MM.1S (cell line): ENCODE measurements around the gene TRAPPC12.

Experiments
- DNase-seq: peaks from one replicate; pipeline ENCODE4 v3.0.0-alpha.2; 2015
- H2AFZ ChIP-seq: fragments of 300-600 bp; sonication (generic); 2 replicates; pipeline ENCODE4 v1.6.0; 2016; ENCODE audit warnings: antibody characterized with exemption, low read length
- H3F3A ChIP-seq: fragments of 300-600 bp; sonication (generic); 2 replicates; pipeline ENCODE4 v1.6.1; 2016; ENCODE audit warnings: mild to moderate bottlenecking, antibody characterized with exemption, low read length, moderate library complexity, mixed read lengths; ENCODE audit not compliant: insufficient read depth
- H3K27ac ChIP-seq: fragments of 300-600 bp; sonication (generic); 2 replicates; pipeline ENCODE4 v1.5.1; 2016; ENCODE audit warnings: mild to moderate bottlenecking, low read length
- H3K27me3 ChIP-seq: fragments of 300-600 bp; sonication (generic); replicated peaks from 2 replicates; pipeline ENCODE4 v1.6.0; 2016; ENCODE audit warnings: low read length; ENCODE audit not compliant: insufficient read depth
- H3K36me3 ChIP-seq: fragments of 300-600 bp; sonication (generic); replicated peaks from 2 replicates; pipeline ENCODE4 v1.6.1; 2016; ENCODE audit warnings: mild to moderate bottlenecking, low read length, mixed read lengths; ENCODE audit not compliant: insufficient read depth
- H3K4me1 ChIP-seq: fragments of 300-600 bp; sonication (generic); 2 replicates; pipeline ENCODE4 v1.6.1; 2016; ENCODE audit warnings: low read length, mixed read lengths
- H3K4me2 ChIP-seq: fragments of 300-600 bp; sonication (generic); 2 replicates; pipeline ENCODE4 v1.6.0; 2016; ENCODE audit warnings: low read depth, low read length
- H3K4me3 ChIP-seq: fragments of 300-600 bp; sonication (generic); 2 replicates; pipeline ENCODE4 v1.5.1; 2016; ENCODE audit warnings: low read length, mixed read lengths
- H3K79me2 ChIP-seq: fragments of 300-600 bp; sonication (generic); 2 replicates; pipeline ENCODE4 v1.6.1; 2016; ENCODE audit warnings: mixed run types, low read length, mixed read lengths
- H3K9ac ChIP-seq: fragments of 300-600 bp; sonication (generic); 2 replicates; pipeline ENCODE4 v1.6.1; 2016; ENCODE audit warnings: low read length, mixed read lengths
- H3K9me2 ChIP-seq: fragments of 300-600 bp; sonication (generic); replicated peaks from 2 replicates; pipeline ENCODE4 v1.6.1; 2016; ENCODE audit warnings: mild to moderate bottlenecking, low read length, mixed read lengths; ENCODE audit not compliant: insufficient read depth
- H3K9me3 ChIP-seq: fragments of 300-600 bp; sonication (generic); replicated peaks from 2 replicates; pipeline ENCODE4 v1.6.1; 2016; ENCODE audit warnings: mild to moderate bottlenecking, low read length, mixed read lengths; ENCODE audit not compliant: insufficient read depth
- H4K20me1 ChIP-seq: fragments of 300-600 bp; sonication (generic); 2 replicates; pipeline ENCODE4 v1.6.1; 2016; ENCODE audit warnings: mild to moderate bottlenecking, low read length, moderate library complexity, mixed read lengths; ENCODE audit not compliant: insufficient read depth
- EZH2 ChIP-seq: fragments of 300-600 bp; sonication (generic); optimal IDR thresholded peaks from 2 replicates; pipeline ENCODE3; 2017; ENCODE audit warnings: low read depth, mild to moderate bottlenecking, antibody characterized with exemption, low read length, mixed read lengths
- EZH2phosphoT487 ChIP-seq: fragments of 300-600 bp; sonication (generic); IDR thresholded peaks from 2 replicates; pipeline ENCODE4 v1.6.1; 2018; ENCODE audit warnings: antibody characterized with exemption, low read length
- TF ChIP-seq, protein P1 (sequence below): fragments of 300-600 bp; sonication (generic); IDR thresholded peaks from 2 replicates; pipeline ENCODE4 v1.5.1; 2016; ENCODE audit warnings: antibody characterized with exemption, low read length, mixed read lengths

The TRAPPC12 gene

DNA sequence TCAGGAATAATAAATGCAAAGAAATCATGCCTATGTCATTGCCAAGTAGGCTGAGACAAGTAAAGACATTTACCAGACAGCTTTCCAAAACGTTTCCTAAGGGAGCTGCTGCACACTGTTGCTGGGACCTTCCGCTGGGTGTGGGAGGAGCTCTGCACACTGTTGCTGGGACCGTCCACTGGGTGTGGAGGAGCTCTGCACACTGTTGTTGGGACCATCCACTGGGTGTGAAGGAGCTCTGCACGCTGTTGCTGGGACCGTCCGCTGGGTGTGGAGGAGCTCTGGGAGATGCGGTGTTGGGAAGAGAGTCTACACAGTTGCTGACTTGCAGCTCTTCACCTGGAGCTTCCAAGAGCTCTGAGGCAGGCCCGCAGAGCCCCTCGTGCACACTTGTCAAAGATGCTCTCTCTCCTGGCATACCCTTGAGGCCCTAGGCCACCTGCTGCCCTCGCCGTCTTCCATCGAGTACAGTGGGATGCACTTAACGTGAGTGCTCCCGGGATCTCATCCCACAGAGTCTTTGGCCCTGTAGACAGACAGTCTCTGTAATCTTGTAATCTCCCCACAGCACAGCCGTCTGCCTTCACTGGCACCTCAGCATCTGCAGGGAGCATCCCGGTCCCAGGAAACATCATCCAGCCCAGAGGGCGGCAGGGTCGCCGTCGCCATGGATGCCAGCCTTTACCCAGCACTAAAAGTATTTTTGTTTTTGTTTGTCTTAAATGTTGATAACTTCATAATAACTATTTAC, 51.4 kb downstream of the TRAPPC12 start:
- Histone ChIP-seq H3K4me3 (no peak overlapping the region), H3K27me3 (no peaks in the 10 kb centered on the region), H4K20me1 (no peaks in the 10 kb centered on the region), H3K79me2 (no peaks in the 10 kb centered on the region), H3K9ac (no peak overlapping the region), H3K36me3 (no peaks in the 10 kb centered on the region), H3K27ac (no peak overlapping the region), H3F3A (peaks cover 24% of the 10 kb centered on the region), H3K9me2 (no peaks in the 10 kb centered on the region), H3K4me1 (peaks cover 20% of the 10 kb centered on the region), H3K4me2 (no peak overlapping the region), H2AFZ (no peak overlapping the region), H3K9me3 (no peaks in the 10 kb centered on the region)
- no peak for DNase-seq
- TF ChIP-seq EZH2phosphoT487 (no peak), EZH2 (no peak)
- TF ChIP-seq, protein P1, sequence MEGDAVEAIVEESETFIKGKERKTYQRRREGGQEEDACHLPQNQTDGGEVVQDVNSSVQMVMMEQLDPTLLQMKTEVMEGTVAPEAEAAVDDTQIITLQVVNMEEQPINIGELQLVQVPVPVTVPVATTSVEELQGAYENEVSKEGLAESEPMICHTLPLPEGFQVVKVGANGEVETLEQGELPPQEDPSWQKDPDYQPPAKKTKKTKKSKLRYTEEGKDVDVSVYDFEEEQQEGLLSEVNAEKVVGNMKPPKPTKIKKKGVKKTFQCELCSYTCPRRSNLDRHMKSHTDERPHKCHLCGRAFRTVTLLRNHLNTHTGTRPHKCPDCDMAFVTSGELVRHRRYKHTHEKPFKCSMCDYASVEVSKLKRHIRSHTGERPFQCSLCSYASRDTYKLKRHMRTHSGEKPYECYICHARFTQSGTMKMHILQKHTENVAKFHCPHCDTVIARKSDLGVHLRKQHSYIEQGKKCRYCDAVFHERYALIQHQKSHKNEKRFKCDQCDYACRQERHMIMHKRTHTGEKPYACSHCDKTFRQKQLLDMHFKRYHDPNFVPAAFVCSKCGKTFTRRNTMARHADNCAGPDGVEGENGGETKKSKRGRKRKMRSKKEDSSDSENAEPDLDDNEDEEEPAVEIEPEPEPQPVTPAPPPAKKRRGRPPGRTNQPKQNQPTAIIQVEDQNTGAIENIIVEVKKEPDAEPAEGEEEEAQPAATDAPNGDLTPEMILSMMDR, result no peak

DNA sequence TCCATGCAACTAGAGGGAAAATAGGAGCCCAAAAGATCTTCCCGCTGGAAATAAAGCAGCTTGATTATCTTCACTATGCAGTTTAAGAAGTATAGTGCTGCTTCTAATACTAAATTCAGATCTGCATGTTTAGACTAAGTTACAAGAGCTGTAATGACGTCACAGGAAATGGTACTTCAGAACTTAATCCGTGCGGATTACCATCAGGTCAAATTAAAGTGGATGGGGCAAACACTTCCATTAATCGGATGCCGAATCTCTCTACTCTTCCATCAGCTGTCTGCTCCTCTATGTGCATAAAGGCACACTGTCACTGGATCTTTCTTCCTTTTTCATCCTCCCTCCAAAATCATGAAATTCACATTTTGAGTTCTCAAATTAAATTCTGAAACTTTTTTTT, 52.6 kb downstream of the TRAPPC12 start:
- H2AFZ ChIP-seq, result no peak overlapping the region
- no peaks in the 10 kb centered on the region for H3K9me3 ChIP-seq
- H3K27me3 ChIP-seq, result no peaks in the 10 kb centered on the region
- TF ChIP-seq EZH2, result no peak
- TF ChIP-seq, protein P1, result no peak
- no peak for TF ChIP-seq EZH2phosphoT487
- H3K4me3 ChIP-seq, result no peak overlapping the region
- H3F3A ChIP-seq, result peaks cover 19% of the 10 kb centered on the region
- no peak overlapping the region for H3K9ac ChIP-seq
- H3K27ac ChIP-seq, result no peak overlapping the region
- peaks cover 13% of the 10 kb centered on the region for H3K4me1 ChIP-seq
- no peaks in the 10 kb centered on the region for H4K20me1 ChIP-seq
- H3K9me2 ChIP-seq, result no peaks in the 10 kb centered on the region
- H3K4me2 ChIP-seq, result no peak overlapping the region
- no peak for DNase-seq
- H3K79me2 ChIP-seq, result no peaks in the 10 kb centered on the region
- no peaks in the 10 kb centered on the region for H3K36me3 ChIP-seq

DNA sequence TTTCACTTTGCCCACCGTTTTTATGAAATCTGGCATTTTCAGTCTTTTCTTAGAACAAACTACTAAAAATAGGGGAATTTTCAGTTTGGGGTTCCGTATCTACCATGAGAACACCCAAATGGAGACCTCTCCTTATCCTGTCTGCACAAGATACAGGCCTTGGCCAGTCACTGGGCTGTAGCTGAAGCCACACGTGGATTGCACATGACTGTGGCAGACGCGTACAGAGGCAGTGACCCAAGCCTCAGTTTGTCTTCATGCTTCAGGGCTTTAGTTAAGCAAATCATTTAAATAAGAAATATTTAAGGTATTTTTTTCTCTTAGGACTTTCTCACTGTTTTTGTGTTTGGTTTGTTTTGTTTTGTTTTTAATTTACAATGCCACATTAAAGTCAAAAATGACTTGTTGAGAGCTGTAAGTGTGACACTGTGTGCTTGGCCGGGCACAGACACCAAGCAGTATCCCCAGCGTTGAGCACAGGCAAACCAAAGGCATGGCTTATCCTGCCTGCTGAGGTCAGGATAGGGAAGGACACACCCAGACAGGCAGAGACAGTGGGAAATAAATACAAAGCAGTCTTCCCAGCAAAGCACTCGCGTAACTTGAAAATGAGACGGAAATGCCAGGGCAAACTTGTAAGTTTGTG, 53.3 kb downstream of the TRAPPC12 start:
- H3K4me3 ChIP-seq, result no peak overlapping the region
- no peaks in the 10 kb centered on the region for H3K79me2 ChIP-seq
- H3K27me3 ChIP-seq, result no peaks in the 10 kb centered on the region
- TF ChIP-seq, protein P1, result no peak
- TF ChIP-seq EZH2 (no peak), EZH2phosphoT487 (no peak)
- DNase-seq, result no peak
- no peak overlapping the region for H3K27ac ChIP-seq
- H3K36me3 ChIP-seq, result no peaks in the 10 kb centered on the region
- no peak overlapping the region for H3K4me2 ChIP-seq
- no peaks in the 10 kb centered on the region for H3K9me2 ChIP-seq
- H2AFZ ChIP-seq, result no peak overlapping the region
- H3F3A ChIP-seq, result peaks cover 15% of the 10 kb centered on the region
- peaks cover 12% of the 10 kb centered on the region for H3K4me1 ChIP-seq
- no peaks in the 10 kb centered on the region for H3K9me3 ChIP-seq
- no peak overlapping the region for H3K9ac ChIP-seq
- H4K20me1 ChIP-seq, result no peaks in the 10 kb centered on the region
